GM21526 (cell line): ENCODE results near the gene ZNF93.
"Not testable (repeated sequence)": the region's sequence is repeated elsewhere in the genome, so short reads cannot be mapped to it uniquely, and the experiment has no call there.

Source experiments
- ATAC-seq: cut with Tn5 transposase; IDR thresholded peaks from one replicate; pipeline ENCODE4 v1.9.1; 2021; ENCODE audit warnings: moderate library complexity; ENCODE audit not compliant: unreplicated experiment, low FRiP score

Gene ZNF93

GRCh38 chr19:19900729-19901444, at the start of gene ZNF93:
Gene ZNF93 (plus strand): TSS chr19:19900946. CDS start chr19:19901089, 143 bp downstream.
- ATAC-seq, result peak; percentile 88

DNA sequence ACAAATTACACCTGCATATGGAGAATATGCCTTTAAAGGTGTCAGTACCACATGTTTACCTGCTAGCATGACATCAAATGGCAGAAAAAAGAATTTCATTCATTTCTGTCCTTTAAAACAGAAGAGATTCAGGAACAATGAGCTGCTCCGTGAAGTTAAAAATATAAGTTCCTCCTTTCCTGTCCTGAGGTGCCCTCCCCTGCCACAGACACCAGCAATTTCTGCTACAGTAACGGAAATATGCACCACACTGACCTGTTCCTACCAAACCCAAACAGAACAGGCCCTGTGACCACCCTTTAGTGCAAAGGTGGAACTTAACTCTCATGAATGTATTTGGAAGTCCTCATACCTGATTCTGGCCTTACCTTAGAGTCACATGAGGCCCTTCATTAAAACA, 49.0 kb upstream of the ZNF93 start:
- not testable (repeated sequence) for ATAC-seq

DNA sequence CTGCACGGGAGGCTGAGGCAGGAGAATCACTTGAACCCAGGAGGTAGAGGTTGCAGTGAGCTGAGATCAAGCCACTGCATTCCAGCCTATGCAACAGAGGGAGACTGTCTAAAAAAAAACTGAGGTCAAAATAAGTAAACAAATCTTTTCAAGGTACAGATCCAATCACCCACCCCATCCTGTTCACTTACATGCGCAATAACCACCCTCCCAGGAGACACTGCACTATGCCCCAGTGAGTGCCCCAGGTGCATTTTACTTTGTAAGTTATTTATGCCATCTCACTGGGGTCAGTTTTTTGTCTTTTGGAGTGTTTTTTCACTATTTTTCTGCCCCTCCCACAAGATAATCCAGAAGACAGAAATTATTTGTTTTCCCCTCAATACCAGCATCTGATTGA, 42.0 kb upstream of the ZNF93 start:
- ATAC-seq, result no peak

DNA sequence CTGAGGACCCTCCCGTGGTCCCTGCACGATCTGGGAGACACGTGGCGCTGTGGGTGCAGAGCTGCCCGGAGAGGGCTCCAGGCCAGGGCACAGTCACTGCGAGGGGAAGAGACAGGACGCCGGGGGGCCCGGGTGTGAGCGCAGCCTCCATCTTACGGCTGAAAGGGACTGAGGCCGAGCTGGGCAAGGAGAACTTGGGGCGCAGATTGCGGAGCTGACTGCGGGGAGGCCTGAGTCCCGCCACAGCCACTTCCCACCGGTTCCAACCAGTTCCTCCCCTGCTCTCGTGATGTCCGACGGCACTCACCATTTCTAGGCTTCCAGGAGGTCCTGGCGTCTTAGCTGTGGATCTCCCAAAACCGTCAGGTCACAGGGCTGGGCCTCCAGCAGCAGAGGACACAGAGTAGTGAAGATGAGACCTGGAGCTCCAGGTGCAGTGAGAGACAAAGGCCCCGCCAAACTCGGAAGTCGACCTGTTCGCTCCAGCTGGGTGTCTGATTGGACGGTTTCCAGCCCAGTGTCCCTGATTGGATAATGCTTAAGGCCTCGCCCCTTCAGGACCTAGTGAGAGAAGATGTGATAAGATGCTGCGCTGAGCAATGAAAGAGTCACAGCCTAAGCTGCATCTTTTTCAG, 39.9 kb upstream of the ZNF93 start:
- no peak for ATAC-seq

GRCh38 chr19:19865750-19866610, 34.8 kb upstream of the ZNF93 start, which contains the start of gene ZNF253:
Gene ZNF253 (plus strand): TSS chr19:19865882. CDS start chr19:19865997, 115 bp downstream.
- peak; percentile 96 for ATAC-seq

DNA sequence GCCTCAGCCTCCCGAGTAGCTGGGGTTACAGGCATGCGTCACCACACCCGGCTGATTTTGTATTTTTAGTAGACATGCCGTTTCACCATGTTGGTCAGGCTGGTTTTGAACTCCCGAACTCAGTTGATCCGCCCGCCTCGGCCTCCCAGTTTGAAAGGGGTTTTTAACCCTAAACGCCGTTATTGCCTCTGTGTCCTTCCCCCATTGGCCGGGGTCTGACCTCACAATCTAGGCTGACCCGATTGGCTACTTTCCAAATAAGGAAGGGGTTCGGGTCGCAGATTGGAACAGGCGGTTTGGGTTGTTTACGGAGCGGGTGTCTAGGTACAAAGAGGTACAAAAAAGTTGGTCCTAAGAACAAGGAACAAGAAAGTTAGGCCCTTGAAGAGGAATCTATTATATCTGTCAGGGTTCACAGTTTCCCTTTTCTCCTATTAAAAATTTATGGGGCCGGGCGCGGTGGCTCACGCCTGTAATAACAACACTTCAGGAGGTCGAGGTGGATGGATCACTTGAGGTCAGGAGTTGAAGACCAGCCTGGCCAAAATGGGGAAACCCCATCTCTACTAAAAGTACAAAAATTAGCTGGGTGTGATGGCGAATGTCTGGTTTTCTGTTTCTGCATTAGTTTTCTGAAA, 34.0 kb upstream of the ZNF93 start:
- ATAC-seq, result no peak

- ATAC-seq, result not testable (repeated sequence)
Measured at GRCh38 chr19:19870086-19870485, 30.7 kb upstream of the ZNF93 start.

GRCh38 chr19:19871932-19872331, 28.8 kb upstream of the ZNF93 start:
- no peak for ATAC-seq

DNA sequence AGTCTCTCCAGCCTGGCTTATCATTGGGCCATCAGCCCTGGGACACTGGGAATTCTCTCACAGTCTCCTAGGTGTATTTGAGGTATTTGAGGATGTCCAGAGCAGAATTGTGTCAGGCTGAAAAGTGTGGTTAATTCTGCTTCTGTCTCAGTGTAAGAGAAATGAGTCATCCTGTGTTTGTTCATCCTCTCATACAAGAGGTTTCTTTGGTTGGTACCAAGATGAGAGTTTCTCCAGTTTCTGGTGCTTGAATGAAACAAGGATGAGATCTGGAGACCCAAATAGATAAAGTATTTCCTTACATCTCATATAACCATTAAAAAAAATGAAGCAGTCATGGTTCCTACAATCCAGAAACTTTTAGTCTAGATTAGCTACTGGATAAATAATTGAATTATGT, 27.4 kb upstream of the ZNF93 start:
- no peak for ATAC-seq

DNA sequence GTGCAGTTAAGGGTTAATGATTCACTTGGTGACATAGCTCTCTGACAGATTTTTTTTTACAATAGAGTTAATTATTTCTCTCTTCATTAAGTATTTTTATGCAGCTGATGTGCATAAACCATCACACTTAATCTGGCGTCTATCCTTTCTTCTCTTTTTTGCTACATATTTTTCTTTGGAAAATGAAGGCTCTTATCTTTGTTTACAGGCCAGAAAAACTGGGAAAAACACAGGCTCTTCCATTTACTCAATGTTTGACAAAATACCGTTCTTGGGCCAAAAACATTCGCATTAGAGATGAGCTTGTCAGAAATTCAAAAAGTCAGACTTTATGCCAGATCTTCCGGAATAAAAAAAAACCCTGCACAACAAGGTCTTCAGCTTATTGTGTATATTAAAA, 23.0 kb upstream of the ZNF93 start:
- no peak for ATAC-seq

GRCh38 chr19:19884583-19884982, 16.2 kb upstream of the ZNF93 start:
- no peak for ATAC-seq

DNA sequence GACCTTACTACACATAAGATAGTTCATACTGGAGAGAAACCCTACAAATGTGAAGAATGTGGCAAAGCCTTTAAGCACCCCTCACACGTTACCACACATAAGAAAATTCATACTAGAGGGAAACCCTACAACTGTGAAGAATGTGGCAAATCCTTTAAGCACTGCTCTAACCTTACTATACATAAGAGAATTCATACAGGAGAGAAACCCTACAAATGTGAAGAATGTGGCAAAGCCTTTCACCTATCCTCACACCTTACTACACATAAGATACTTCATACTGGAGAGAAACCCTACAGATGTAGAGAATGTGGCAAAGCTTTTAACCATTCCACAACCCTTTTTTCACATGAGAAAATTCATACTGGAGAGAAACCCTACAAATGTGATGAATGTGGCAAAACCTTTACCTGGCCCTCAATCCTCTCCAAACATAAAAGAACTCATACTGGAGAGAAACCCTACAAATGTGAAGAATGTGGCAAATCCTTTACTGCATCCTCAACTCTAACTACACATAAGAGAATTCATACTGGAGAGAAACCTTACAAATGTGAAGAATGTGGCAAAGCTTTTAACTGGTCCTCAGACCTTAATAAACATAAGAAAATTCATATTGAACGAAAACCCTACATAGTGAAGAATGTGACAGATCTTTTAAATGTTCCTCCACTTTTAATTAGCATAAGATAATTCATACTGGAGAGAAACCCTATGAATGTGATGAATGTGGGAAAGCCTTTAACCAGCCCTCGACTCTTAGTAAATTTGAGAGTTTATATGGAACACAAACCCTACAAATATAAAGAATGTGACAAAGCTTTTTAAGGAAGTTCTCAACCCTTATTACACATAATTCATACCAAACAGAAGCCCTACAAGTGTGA, 8.4 kb upstream of the ZNF93 start:
- ATAC-seq, result not testable (repeated sequence)

- no peak for ATAC-seq
Measured at GRCh38 chr19:19900139-19900728, 512 bp upstream of the ZNF93 start.

DNA sequence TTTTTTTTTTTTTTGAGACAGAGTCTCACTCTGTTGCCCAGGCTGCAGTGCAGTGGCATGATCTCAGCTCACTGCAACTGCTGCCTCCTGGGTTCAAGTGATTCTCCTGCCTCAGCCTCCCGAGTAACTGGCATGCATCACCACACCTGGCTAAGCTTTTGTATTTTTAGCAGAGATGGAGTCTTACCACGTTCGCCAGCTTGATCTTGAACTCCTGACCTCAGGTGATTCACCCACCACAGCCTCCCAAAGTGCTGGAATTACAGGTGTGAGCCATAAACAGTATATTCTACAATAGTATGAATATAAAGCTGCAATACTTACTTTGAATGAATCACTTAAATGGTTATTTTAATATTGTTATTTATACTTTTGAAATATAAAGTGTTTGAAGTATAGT, 6.8 kb downstream of the ZNF93 start:
- not testable (repeated sequence) for ATAC-seq

DNA sequence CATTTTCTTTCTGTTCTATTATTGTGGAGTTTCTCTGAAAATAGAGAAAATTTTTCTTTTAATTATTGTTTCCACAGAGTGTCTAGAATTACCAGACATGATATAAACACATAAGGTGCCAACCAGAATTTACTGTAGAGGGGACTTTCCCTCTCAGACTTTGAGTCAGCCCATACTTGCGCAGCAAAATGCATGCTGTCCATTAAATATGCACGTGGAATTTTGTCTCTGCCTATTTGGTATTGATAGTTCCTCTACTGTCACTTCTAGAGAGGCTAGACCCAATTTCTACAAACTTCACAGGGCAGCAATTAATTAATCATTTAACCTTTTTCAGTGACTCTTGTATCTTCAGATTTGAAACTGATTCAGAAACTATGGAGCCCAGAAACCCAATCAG, 8.9 kb downstream of the ZNF93 start:
- ATAC-seq, result no peak

DNA sequence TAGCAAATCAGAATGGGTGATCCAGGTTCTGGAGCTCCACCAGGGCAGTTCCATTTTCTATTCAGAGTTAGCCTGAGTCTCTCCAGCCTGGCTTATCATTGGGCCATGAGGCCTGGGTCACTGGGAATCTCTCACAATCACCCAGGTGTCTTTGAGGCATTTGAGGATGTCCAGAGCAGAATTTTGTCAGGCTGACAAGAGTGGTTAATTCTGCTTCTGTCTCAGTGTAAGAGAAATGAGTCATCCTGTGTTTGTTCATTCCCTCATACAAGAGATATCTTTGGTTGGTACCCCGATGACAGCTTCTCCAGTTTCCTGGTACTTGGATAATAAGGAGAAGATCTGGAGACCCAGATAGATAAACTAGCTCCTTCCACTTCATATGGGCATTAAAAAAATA, 10.4 kb downstream of the ZNF93 start:
- no peak for ATAC-seq

DNA sequence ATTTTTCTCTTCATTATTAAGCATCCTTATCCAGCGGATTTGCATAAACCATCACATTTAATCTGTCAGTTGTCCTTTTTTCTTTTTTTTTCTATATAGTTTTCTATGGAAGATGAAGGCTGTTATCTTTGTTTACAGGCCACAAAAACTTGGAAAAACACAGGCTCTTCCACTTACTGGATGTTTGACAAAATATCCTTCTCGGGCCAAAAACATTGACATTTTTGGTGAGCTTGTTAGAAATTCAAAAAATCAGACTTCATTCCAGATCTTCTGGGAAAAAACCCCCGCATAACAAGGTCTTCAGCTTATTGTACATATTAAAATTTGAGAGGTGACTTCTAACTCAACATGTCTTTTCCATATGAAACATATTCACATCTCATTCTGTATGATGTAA, 13.8 kb downstream of the ZNF93 start:
- ATAC-seq, result no peak

DNA sequence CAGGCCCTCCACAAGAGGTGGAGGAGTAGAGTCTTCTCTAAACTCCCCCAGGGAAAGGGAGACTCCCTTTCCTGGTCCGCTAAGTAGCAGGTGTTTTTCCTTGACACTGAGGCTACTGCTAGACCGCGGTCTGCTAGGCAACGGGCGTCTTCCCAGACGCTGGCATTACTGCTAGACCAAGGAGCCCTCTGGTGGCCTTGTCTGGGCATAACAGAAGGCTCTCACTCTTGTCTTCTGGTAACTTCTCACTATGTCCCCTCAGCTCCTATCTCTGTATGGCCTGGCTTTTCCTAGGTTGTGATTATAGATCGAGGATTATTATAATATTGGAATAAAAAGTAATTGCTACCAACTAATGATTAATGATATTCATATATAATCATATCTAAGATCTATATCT, 29.7 kb downstream of the ZNF93 start:
- not testable (repeated sequence) for ATAC-seq
